SK-N-SH treated with all-trans-retinoic acid at 6 μM for 48 hours (cell line): ENCODE results near the gene KIFBP.

Source experiments
- ATAC-seq: fragments of 200-7000 bp; cut with Tn5 transposase; 3 replicates; pipeline ENCODE4 v1.9.1; 2020; ENCODE audit warnings: mild to moderate bottlenecking, moderate library complexity
- ARNTL ChIP-seq: fragments of 450-650 bp; formaldehyde crosslinking; IDR thresholded peaks from 2 replicates; pipeline ENCODE4 v1.5.0; 2020; ENCODE audit warnings: low read depth, mild to moderate bottlenecking, moderate library complexity, borderline replicate concordance
- CSDC2 ChIP-seq: fragments of 250-450 bp; sonication (Bioruptor Pico); IDR thresholded peaks from 2 replicates; pipeline ENCODE4 v1.5.0; 2020; ENCODE audit warnings: mild to moderate bottlenecking, moderate library complexity
- ESRRG ChIP-seq: fragments of 250-450 bp; sonication (Bioruptor Pico); IDR thresholded peaks from 2 replicates; pipeline ENCODE4 v1.6.1; 2021; ENCODE audit warnings: mild to moderate bottlenecking
- GLIS3 ChIP-seq: fragments of 250-450 bp; sonication (Bioruptor Pico); IDR thresholded peaks from 2 replicates; pipeline ENCODE4 v1.5.0; 2020; ENCODE audit warnings: mild to moderate bottlenecking, moderate library complexity
- ISL1 ChIP-seq: fragments of 250-450 bp; sonication (Bioruptor Pico); IDR thresholded peaks from 2 replicates; pipeline ENCODE4 v2.1.2; 2022; ENCODE audit warnings: mild to moderate bottlenecking, moderate library complexity
- OSR1 ChIP-seq: fragments of 250-450 bp; sonication (Bioruptor Pico); IDR thresholded peaks from 2 replicates; pipeline ENCODE4 v1.8.0; 2022; ENCODE audit warnings: moderate library complexity, mild to moderate bottlenecking, inconsistent platforms
- PPARA ChIP-seq: fragments of 250-450 bp; sonication (Bioruptor Pico); IDR thresholded peaks from 2 replicates; pipeline ENCODE4 v1.5.0; 2020; ENCODE audit warnings: mild to moderate bottlenecking, borderline replicate concordance
- RARB ChIP-seq: fragments of 250-450 bp; sonication (Bioruptor Pico); IDR thresholded peaks from 2 replicates; pipeline ENCODE4 v1.8.0; 2021; ENCODE audit warnings: mild to moderate bottlenecking, moderate library complexity
- SNAI2 ChIP-seq: fragments of 250-450 bp; sonication (Bioruptor Pico); IDR thresholded peaks from 2 replicates; pipeline ENCODE4 v1.5.0; 2020; ENCODE audit warnings: mild to moderate bottlenecking, moderate library complexity
- TCF4 ChIP-seq: fragments of 250-450 bp; sonication (Bioruptor Pico); IDR thresholded peaks from 2 replicates; pipeline ENCODE4 v1.8.0; 2021; ENCODE audit warnings: mild to moderate bottlenecking, moderate library complexity, borderline replicate concordance
- TOX ChIP-seq: fragments of 250-450 bp; sonication (Bioruptor Pico); IDR thresholded peaks from 2 replicates; pipeline ENCODE4 v1.8.0; 2021; ENCODE audit warnings: mild to moderate bottlenecking, moderate library complexity, borderline replicate concordance
- ZC3H10 ChIP-seq: fragments of 250-450 bp; sonication (Bioruptor Pico); IDR thresholded peaks from 2 replicates; pipeline ENCODE4 v1.5.1; 2021; ENCODE audit warnings: mild to moderate bottlenecking, moderate library complexity
- ZFP3 ChIP-seq: fragments of 250-450 bp; sonication (Bioruptor Pico); IDR thresholded peaks from 2 replicates; pipeline ENCODE4 v1.5.0; 2020; ENCODE audit warnings: mild to moderate bottlenecking, moderate library complexity
- ZFP30 ChIP-seq: fragments of 450-650 bp; formaldehyde crosslinking; IDR thresholded peaks from 2 replicates; pipeline ENCODE4 v1.5.0; 2022; ENCODE audit warnings: mild to moderate bottlenecking, moderate library complexity
- ZNF565 ChIP-seq: fragments of 450-650 bp; formaldehyde crosslinking; conservative IDR thresholded peaks from 2 replicates; pipeline ENCODE4 v1.5.0; 2020; ENCODE audit warnings: low read depth, mild to moderate bottlenecking, moderate library complexity
- ZNF70 ChIP-seq: fragments of 450-650 bp; formaldehyde crosslinking; IDR thresholded peaks from 2 replicates; pipeline ENCODE4 v1.5.0; 2020; ENCODE audit warnings: mild to moderate bottlenecking, moderate library complexity
- ZNF8 ChIP-seq: fragments of 450-650 bp; formaldehyde crosslinking; IDR thresholded peaks from 2 replicates; pipeline ENCODE4 v1.5.0; 2020; ENCODE audit warnings: mild to moderate bottlenecking, moderate library complexity
- TF ChIP-seq, protein P1 (sequence below): fragments of 250-450 bp; sonication (Bioruptor Pico); IDR thresholded peaks from 2 replicates; pipeline ENCODE4 v1.5.0; 2020; ENCODE audit warnings: mild to moderate bottlenecking, moderate library complexity
- TF ChIP-seq, protein P2 (sequence below): fragments of 250-450 bp; sonication (Bioruptor Pico); IDR thresholded peaks from 2 replicates; pipeline ENCODE4 v1.5.1; 2020; ENCODE audit warnings: low read depth, mild to moderate bottlenecking, moderate library complexity
- TF ChIP-seq, protein P3 (sequence below): fragments of 250-450 bp; sonication (Bioruptor Pico); IDR thresholded peaks from 2 replicates; pipeline ENCODE4 v1.8.0; 2020; ENCODE audit warnings: mild to moderate bottlenecking, moderate library complexity, borderline replicate concordance
- TF ChIP-seq, protein P4 (sequence below): fragments of 250-450 bp; sonication (Bioruptor Pico); IDR thresholded peaks from 2 replicates; pipeline ENCODE4 v1.5.1; 2021; ENCODE audit warnings: mild to moderate bottlenecking, moderate library complexity
- TF ChIP-seq, protein P5 (sequence below): fragments of 250-450 bp; sonication (Bioruptor Pico); IDR thresholded peaks from 2 replicates; pipeline ENCODE4 v1.8.0; 2021; ENCODE audit warnings: low read depth, mild to moderate bottlenecking, moderate library complexity, borderline replicate concordance

KIFBP gene

DNA sequence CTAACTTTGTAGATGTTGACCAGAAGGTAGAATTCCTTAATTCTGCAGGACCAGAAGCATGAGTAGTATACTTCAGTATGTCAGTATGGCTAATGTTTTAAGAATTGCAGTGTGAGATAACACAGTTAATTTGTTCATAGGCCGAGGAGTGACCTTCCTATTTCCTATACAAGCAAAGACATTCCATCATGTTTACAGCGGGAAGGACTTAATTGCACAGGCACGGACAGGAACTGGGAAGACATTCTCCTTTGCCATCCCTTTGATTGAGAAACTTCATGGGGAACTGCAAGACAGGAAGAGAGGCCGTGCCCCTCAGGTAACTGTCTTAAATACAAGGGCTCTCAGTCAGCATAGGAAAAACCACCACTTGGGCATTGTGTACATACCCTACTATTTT, 25.5 kb upstream of the KIFBP start:
- TF ChIP-seq TOX (CRISPR knock-in tag) (no peak), ESRRG (no peak), ZFP3 (CRISPR knock-in tag) (no peak), PPARA (CRISPR knock-in tag) (no peak), CSDC2 (CRISPR knock-in tag) (no peak), RARB (no peak), ZNF8 (no peak), ZC3H10 (CRISPR knock-in tag) (no peak), ZFP30 (CRISPR knock-in tag) (no peak), TCF4 (CRISPR knock-in tag) (no peak), ZNF565 (CRISPR knock-in tag) (no peak), SNAI2 (CRISPR knock-in tag) (no peak)
- TF ChIP-seq, protein P1, sequence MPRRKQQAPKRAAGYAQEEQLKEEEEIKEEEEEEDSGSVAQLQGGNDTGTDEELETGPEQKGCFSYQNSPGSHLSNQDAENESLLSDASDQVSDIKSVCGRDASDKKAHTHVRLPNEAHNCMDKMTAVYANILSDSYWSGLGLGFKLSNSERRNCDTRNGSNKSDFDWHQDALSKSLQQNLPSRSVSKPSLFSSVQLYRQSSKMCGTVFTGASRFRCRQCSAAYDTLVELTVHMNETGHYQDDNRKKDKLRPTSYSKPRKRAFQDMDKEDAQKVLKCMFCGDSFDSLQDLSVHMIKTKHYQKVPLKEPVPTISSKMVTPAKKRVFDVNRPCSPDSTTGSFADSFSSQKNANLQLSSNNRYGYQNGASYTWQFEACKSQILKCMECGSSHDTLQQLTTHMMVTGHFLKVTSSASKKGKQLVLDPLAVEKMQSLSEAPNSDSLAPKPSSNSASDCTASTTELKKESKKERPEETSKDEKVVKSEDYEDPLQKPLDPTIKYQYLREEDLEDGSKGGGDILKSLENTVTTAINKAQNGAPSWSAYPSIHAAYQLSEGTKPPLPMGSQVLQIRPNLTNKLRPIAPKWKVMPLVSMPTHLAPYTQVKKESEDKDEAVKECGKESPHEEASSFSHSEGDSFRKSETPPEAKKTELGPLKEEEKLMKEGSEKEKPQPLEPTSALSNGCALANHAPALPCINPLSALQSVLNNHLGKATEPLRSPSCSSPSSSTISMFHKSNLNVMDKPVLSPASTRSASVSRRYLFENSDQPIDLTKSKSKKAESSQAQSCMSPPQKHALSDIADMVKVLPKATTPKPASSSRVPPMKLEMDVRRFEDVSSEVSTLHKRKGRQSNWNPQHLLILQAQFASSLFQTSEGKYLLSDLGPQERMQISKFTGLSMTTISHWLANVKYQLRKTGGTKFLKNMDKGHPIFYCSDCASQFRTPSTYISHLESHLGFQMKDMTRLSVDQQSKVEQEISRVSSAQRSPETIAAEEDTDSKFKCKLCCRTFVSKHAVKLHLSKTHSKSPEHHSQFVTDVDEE (CRISPR knock-in tag), result no peak
- TF ChIP-seq, protein P2, sequence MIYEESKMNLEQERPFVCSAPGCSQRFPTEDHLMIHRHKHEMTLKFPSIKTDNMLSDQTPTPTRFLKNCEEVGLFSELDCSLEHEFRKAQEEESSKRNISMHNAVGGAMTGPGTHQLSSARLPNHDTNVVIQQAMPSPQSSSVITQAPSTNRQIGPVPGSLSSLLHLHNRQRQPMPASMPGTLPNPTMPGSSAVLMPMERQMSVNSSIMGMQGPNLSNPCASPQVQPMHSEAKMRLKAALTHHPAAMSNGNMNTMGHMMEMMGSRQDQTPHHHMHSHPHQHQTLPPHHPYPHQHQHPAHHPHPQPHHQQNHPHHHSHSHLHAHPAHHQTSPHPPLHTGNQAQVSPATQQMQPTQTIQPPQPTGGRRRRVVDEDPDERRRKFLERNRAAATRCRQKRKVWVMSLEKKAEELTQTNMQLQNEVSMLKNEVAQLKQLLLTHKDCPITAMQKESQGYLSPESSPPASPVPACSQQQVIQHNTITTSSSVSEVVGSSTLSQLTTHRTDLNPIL, result no peak
- TF ChIP-seq, protein P3, sequence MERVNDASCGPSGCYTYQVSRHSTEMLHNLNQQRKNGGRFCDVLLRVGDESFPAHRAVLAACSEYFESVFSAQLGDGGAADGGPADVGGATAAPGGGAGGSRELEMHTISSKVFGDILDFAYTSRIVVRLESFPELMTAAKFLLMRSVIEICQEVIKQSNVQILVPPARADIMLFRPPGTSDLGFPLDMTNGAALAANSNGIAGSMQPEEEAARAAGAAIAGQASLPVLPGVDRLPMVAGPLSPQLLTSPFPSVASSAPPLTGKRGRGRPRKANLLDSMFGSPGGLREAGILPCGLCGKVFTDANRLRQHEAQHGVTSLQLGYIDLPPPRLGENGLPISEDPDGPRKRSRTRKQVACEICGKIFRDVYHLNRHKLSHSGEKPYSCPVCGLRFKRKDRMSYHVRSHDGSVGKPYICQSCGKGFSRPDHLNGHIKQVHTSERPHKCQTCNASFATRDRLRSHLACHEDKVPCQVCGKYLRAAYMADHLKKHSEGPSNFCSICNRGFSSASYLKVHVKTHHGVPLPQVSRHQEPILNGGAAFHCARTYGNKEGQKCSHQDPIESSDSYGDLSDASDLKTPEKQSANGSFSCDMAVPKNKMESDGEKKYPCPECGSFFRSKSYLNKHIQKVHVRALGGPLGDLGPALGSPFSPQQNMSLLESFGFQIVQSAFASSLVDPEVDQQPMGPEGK (CRISPR knock-in tag), result no peak
- TF ChIP-seq, protein P4, sequence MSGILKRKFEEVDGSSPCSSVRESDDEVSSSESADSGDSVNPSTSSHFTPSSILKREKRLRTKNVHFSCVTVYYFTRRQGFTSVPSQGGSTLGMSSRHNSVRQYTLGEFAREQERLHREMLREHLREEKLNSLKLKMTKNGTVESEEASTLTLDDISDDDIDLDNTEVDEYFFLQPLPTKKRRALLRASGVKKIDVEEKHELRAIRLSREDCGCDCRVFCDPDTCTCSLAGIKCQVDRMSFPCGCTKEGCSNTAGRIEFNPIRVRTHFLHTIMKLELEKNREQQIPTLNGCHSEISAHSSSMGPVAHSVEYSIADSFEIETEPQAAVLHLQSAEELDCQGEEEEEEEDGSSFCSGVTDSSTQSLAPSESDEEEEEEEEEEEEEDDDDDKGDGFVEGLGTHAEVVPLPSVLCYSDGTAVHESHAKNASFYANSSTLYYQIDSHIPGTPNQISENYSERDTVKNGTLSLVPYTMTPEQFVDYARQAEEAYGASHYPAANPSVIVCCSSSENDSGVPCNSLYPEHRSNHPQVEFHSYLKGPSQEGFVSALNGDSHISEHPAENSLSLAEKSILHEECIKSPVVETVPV (CRISPR knock-in tag), result no peak
- ATAC-seq, result no peak

DNA sequence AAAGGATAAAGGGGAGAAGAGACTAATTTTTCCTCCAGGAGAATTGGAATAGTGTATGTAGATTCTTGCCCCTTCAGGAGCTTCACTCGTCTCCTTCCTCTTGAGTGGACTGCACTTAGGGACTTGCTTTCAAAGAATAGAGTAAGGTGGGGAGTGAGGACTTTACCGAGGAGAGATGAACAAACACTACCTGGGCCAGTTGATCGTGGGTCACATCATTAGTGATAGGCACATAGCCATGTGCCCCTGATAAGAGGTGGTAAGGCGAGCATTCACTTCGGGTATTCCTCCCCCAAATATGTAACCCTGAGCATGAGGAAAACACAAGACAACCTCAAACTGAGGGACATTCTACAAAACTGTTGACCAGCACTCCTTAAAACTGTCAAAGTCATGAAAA, 14.6 kb upstream of the KIFBP start:
- no peak for ATAC-seq

More for the DNA sequence above, 14.6 kb upstream of the KIFBP start:
- no peak for TF ChIP-seq ISL1 (CRISPR knock-in tag)
- no peak for TF ChIP-seq ARNTL
- no peak for TF ChIP-seq ZNF70 (CRISPR knock-in tag)
- no peak for TF ChIP-seq GLIS3 (CRISPR knock-in tag)
- TF ChIP-seq ZC3H10 (CRISPR knock-in tag), result no peak
- no peak for TF ChIP-seq ZNF8
- no peak for TF ChIP-seq ESRRG
- TF ChIP-seq ZFP3 (CRISPR knock-in tag), result no peak
- no peak for TF ChIP-seq TOX (CRISPR knock-in tag)
- no peak for TF ChIP-seq TCF4 (CRISPR knock-in tag)
- TF ChIP-seq, protein P3 (CRISPR knock-in tag), result no peak
- TF ChIP-seq ZNF565 (CRISPR knock-in tag), result no peak
- TF ChIP-seq RARB, result no peak
- TF ChIP-seq OSR1 (CRISPR knock-in tag), result no peak
- no peak for TF ChIP-seq ZFP30 (CRISPR knock-in tag)
- TF ChIP-seq, protein P4 (CRISPR knock-in tag), result no peak
- no peak for TF ChIP-seq PPARA (CRISPR knock-in tag)
- no peak for TF ChIP-seq SNAI2 (CRISPR knock-in tag)
- TF ChIP-seq, protein P5, sequence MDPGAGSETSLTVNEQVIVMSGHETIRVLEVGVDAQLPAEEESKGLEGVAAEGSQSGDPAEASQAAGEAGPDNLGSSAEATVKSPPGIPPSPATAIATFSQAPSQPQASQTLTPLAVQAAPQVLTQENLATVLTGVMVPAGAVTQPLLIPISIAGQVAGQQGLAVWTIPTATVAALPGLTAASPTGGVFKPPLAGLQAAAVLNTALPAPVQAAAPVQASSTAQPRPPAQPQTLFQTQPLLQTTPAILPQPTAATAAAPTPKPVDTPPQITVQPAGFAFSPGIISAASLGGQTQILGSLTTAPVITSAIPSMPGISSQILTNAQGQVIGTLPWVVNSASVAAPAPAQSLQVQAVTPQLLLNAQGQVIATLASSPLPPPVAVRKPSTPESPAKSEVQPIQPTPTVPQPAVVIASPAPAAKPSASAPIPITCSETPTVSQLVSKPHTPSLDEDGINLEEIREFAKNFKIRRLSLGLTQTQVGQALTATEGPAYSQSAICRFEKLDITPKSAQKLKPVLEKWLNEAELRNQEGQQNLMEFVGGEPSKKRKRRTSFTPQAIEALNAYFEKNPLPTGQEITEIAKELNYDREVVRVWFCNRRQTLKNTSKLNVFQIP, result no peak
- TF ChIP-seq, protein P1 (CRISPR knock-in tag), result no peak
